Hepatocyte (in vitro differentiated cells): ENCODE results near the gene DNAAF8. TPM values are rescaled to one million over a fixed set of nuclear protein-coding genes. Genes with fewer than 3 reads are reported as not detected.

Experiments used
- DNase-seq: peaks from one replicate; pipeline ENCODE4 v3.0.0-alpha.2; 2016; ENCODE audit warnings: low spot score
- H2AFZ ChIP-seq: fragments of 200-600 bp; sonication (generic); 2 replicates; pipeline ENCODE4 v1.6.0; 2016; ENCODE audit warnings: antibody characterized with exemption, mild to moderate bottlenecking
- H3K27ac ChIP-seq: fragments of 200-600 bp; sonication (generic); 2 replicates; pipeline ENCODE4 v1.5.1; 2016; ENCODE audit warnings: mild to moderate bottlenecking
- H3K27me3 ChIP-seq: fragments of 200-600 bp; sonication (generic); 2 replicates; pipeline ENCODE4 v1.6.1; 2016
- H3K36me3 ChIP-seq: fragments of 200-600 bp; sonication (generic); replicated peaks from 2 replicates; pipeline ENCODE4 v1.5.1; 2016; ENCODE audit warnings: low read depth; ENCODE audit not compliant: insufficient read depth
- H3K4me1 ChIP-seq: fragments of 200-600 bp; sonication (generic); 2 replicates; pipeline ENCODE4 v1.5.1; 2016; ENCODE audit warnings: mild to moderate bottlenecking, moderate library complexity; ENCODE audit not compliant: insufficient read depth
- H3K4me2 ChIP-seq: fragments of 200-600 bp; sonication (generic); 2 replicates; pipeline ENCODE4 v1.6.0; 2016
- H3K4me3 ChIP-seq: fragments of 200-600 bp; sonication (generic); 2 replicates; pipeline ENCODE4 v1.5.1; 2016; ENCODE audit warnings: mild to moderate bottlenecking
- H3K79me2 ChIP-seq: fragments of 200-600 bp; sonication (generic); 2 replicates; pipeline ENCODE4 v1.6.0; 2017; ENCODE audit warnings: mild to moderate bottlenecking
- H3K9me2 ChIP-seq: fragments of 200-600 bp; sonication (generic); replicated peaks from 2 replicates; pipeline ENCODE4 v1.6.0; 2017; ENCODE audit warnings: mild to moderate bottlenecking; ENCODE audit not compliant: insufficient read depth
- H3K9me3 ChIP-seq: fragments of 200-600 bp; sonication (generic); 2 replicates; pipeline ENCODE4 v1.5.1; 2016; ENCODE audit warnings: low read depth, mild to moderate bottlenecking
- H4K20me1 ChIP-seq: fragments of 200-600 bp; sonication (generic); 2 replicates; pipeline ENCODE4 v1.6.0; 2016; ENCODE audit warnings: mild to moderate bottlenecking; ENCODE audit not compliant: insufficient read depth, poor library complexity, severe bottlenecking
- EZH2 ChIP-seq: fragments of 200-600 bp; sonication (generic); IDR thresholded peaks from 2 replicates; pipeline ENCODE4 v1.6.1; 2016; ENCODE audit warnings: antibody characterized with exemption, mild to moderate bottlenecking, borderline replicate concordance
- EZH2phosphoT487 ChIP-seq: fragments of 200-600 bp; sonication (generic); IDR thresholded peaks from one replicate; pipeline ENCODE4 v1.6.1; 2018; ENCODE audit warnings: antibody characterized with exemption, mild to moderate bottlenecking, low read depth, moderate library complexity; ENCODE audit not compliant: unreplicated experiment, severe bottlenecking
- WGBS: methylation state at CpG from one replicate; pipeline ENCODE4 v1.1.6; 2016; ENCODE audit warnings: low lambda C conversion rate; ENCODE audit errors: missing lambda C conversion rate; 5-methylcytosine and 5-hydroxymethylcytosine counted together
- polyA plus RNA-seq: library from polyadenylated mRNA; unstranded; fragments of >200 nt; fragmentation: Nextera tagmentation; extraction: Ambion mirVana; gene quantifications from 2 replicates; pipeline ENCODE4 v1.2.1, GENCODE V29; 2016
- total RNA-seq: library from RNA; depleted of rRNA; stranded (reverse); fragments of >200 nt; gene quantifications from 2 replicates; pipeline ENCODE4 v1.2.3, GENCODE V29; 2014
- TF ChIP-seq, protein P1 (sequence below): fragments of 200-600 bp; sonication (generic); IDR thresholded peaks from 2 replicates; pipeline ENCODE4 v1.5.1; 2016; ENCODE audit warnings: antibody characterized with exemption, mild to moderate bottlenecking; ENCODE audit not compliant: poor library complexity

Gene DNAAF8
- total and polyA plus RNA-seq, 2 experiments from 2014 or later: 0.23 to 1.6 TPM

DNA sequence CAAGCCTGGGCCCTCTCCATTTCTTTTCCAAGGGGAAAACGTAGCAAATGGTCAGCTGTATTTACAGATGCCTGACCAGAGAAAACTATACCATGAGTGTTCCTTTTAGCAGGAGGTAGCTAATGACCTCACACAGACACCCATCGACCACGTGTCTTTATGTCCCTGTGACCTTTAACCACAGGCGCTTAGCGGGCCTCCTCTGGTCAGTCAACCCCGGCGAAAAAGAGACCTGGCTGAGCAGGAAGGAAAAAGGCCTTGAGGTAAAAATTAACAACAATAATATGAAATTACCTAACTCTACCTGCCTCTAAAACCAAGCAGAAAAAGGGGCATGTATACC lies 31.9 kb upstream of the DNAAF8 start:
- Histone ChIP-seq H3K4me2 (no peak overlapping the region), H3K79me2 (no peaks in the 10 kb centered on the region), H3K4me1 (peaks cover 3% of the 10 kb centered on the region), H4K20me1 (no peaks in the 10 kb centered on the region), H3K36me3 (no peaks in the 10 kb centered on the region), H3K27me3 (no peaks in the 10 kb centered on the region), H3K4me3 (no peak overlapping the region), H3K27ac (peak overlapping the region; percentile 87), H2AFZ (no peak overlapping the region), H3K9me2 (no peaks in the 10 kb centered on the region), H3K9me3 (no peaks in the 10 kb centered on the region)
- TF ChIP-seq, protein P1, sequence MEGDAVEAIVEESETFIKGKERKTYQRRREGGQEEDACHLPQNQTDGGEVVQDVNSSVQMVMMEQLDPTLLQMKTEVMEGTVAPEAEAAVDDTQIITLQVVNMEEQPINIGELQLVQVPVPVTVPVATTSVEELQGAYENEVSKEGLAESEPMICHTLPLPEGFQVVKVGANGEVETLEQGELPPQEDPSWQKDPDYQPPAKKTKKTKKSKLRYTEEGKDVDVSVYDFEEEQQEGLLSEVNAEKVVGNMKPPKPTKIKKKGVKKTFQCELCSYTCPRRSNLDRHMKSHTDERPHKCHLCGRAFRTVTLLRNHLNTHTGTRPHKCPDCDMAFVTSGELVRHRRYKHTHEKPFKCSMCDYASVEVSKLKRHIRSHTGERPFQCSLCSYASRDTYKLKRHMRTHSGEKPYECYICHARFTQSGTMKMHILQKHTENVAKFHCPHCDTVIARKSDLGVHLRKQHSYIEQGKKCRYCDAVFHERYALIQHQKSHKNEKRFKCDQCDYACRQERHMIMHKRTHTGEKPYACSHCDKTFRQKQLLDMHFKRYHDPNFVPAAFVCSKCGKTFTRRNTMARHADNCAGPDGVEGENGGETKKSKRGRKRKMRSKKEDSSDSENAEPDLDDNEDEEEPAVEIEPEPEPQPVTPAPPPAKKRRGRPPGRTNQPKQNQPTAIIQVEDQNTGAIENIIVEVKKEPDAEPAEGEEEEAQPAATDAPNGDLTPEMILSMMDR: no peak
- TF ChIP-seq EZH2phosphoT487 (no peak), EZH2 (no peak)
- DNase-seq: peak; percentile 37
- 78% methylated on average over 7 of the region's 7 CpGs for WGBS

DNA sequence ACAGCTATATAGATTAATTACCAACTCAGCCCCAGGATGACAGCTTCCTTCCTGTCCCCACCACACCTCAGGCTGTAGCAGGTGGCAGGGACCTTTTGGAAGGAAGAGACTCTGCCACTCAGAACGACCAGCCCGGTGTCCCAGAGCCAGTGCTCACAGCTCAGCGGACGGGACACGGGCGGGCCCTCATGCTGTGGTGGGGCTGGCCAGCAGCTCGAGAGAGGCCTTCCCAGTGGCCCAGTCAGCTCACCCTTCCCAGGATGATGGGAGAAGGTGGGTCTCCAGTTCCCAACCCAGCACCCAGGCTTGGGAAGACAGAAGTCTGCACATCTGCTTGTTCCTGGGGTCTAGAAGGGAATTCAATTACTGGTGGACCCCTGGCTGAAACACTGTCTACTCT lies 30.4 kb upstream of the DNAAF8 start:
- H3K9me2 ChIP-seq: no peaks in the 10 kb centered on the region
- H2AFZ ChIP-seq: no peak overlapping the region
- DNase-seq: no peak
- H3K4me2 ChIP-seq: no peak overlapping the region
- no peak overlapping the region for H3K4me3 ChIP-seq
- no peaks in the 10 kb centered on the region for H4K20me1 ChIP-seq
- no peaks in the 10 kb centered on the region for H3K9me3 ChIP-seq
- H3K4me1 ChIP-seq: peaks cover 3% of the 10 kb centered on the region
- H3K27me3 ChIP-seq: no peaks in the 10 kb centered on the region
- no peaks in the 10 kb centered on the region for H3K36me3 ChIP-seq
- H3K79me2 ChIP-seq: no peaks in the 10 kb centered on the region
- 98% methylated on average over 7 of the region's 7 CpGs for WGBS
- no peak overlapping the region for H3K27ac ChIP-seq
- no peak for TF ChIP-seq EZH2
- no peak for TF ChIP-seq EZH2phosphoT487

DNA sequence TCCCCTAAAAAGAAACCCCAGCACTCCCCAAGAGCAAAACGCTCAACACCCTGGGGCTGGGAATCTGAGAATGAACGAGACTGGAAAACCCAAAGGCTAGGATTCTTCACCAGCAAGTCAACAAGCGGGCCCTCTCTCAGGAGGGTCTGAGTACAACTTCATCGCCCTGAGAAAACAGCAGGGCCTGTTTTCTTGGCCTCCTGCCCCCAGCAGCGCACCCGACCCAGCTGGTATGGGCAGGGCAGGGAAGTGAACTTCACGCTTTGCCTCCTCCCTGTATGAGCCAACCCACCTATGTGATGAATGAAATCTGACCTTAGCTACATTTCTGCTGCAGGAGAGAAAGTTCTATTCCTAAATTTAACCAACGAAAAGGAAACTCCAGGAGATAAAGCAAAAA lies 29.8 kb upstream of the DNAAF8 start:
- Histone ChIP-seq H3K4me2 (no peak overlapping the region), H3K36me3 (no peaks in the 10 kb centered on the region), H3K79me2 (no peaks in the 10 kb centered on the region), H3K27ac (no peak overlapping the region), H3K4me3 (no peak overlapping the region), H3K9me3 (no peaks in the 10 kb centered on the region), H3K27me3 (no peaks in the 10 kb centered on the region), H3K9me2 (no peaks in the 10 kb centered on the region), H4K20me1 (no peaks in the 10 kb centered on the region), H3K4me1 (peaks cover 3% of the 10 kb centered on the region), H2AFZ (no peak overlapping the region)
- no peak for DNase-seq
- TF ChIP-seq EZH2phosphoT487 (no peak), EZH2 (no peak)
- 92% methylated on average over 8 of the region's 8 CpGs for WGBS

DNA sequence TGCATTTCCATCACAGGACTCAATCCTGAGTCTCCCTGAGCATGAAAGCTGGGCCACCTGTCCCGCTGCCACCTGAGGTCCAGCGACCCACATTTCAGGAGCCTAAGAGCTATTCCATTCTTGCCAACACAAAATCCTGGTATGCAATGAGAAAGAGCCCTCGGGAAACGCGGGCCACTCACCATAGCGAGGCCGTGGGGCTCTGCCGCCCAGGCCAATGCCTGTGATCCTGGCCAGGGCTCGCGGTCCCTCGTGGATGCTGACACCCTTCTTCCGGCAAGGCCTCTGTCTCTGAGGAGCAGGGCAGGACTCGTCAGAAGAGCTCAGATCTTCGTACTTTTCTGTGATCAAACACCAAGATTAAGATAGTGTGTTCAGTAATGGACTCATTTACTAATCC lies 29.4 kb upstream of the DNAAF8 start:
- Histone ChIP-seq H3K9me3 (no peaks in the 10 kb centered on the region), H3K4me3 (no peak overlapping the region), H3K79me2 (no peaks in the 10 kb centered on the region), H3K36me3 (no peaks in the 10 kb centered on the region), H3K9me2 (no peaks in the 10 kb centered on the region), H2AFZ (no peak overlapping the region), H3K27ac (no peak overlapping the region), H3K4me1 (peaks cover 3% of the 10 kb centered on the region), H3K27me3 (no peaks in the 10 kb centered on the region), H3K4me2 (no peak overlapping the region), H4K20me1 (no peaks in the 10 kb centered on the region)
- WGBS: 96% methylated on average over 14 of the region's 14 CpGs
- DNase-seq: no peak
- TF ChIP-seq, protein P1: no peak
- TF ChIP-seq EZH2 (no peak), EZH2phosphoT487 (no peak)
